ENCODE measurements around the gene KLF3.

- TF ChIP-seq ELF4 (IDR thresholded peaks at IDR 0.05): no peak
- TF ChIP-seq PKNOX1 (IDR thresholded peaks at IDR 0.05): no peak
- no peak for TF ChIP-seq SUZ12 (IDR thresholded peaks at IDR 0.05)
- no peak for TF ChIP-seq BHLHE40 (IDR thresholded peaks at IDR 0.05; ENCODE audit: borderline replicate concordance)
- no peak for TF ChIP-seq SP1 (IDR thresholded peaks at IDR 0.05)
- no peak for TF ChIP-seq HDGF (IDR thresholded peaks at IDR 0.05; ENCODE audit: borderline replicate concordance)
- no peak for TF ChIP-seq FOXM1 (IDR thresholded peaks at IDR 0.05; ENCODE audit: borderline replicate concordance)
- TF ChIP-seq TARDBP (IDR thresholded peaks at IDR 0.05): no peak
- TF ChIP-seq FOXA1 (IDR thresholded peaks at IDR 0.05): no peak
- TF ChIP-seq NFRKB (IDR thresholded peaks at IDR 0.05): no peak
Observed at GRCh38 chr4:38687571-38688011, 23.6 kb downstream of the KLF3 start.

Measured in HEK293T (cell line).